Measurements from ENCODE around the gene CADPS.

DNA sequence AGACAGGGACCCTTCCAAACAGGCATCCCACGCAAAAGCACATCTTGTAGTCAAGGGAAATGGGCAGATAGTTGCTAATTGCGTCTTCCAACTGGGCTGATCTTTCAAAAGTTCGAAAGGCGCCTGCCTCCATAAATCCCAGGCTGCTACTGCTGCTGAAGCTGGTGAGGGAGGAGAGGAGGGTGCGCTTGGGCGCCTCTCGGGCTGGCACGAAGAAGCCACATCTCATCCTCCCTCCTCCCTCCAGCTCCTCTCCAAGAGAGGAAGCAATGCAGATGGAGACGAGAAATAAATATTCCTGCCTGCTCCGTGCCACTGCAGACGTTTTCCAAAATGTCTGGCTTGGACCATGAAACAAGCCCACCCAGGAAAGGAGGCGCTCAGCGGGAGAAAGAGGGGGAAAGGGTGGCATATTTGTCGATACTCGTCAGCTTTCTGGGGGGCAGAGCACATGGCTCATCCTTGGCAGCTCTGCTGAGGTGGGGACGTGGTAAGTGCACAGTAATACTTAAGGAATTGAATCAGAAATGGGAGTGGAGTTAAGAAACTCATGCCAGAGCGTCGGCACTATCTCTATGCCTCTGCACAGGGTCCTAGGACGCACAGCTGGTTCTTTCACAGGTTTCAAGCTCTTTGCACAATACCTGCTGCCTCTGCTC lies 413.0 kb downstream of the CADPS start:
- TF ChIP-seq TCFL5 (CRISPR knock-in tag; conservative IDR thresholded peaks at IDR 0.05) (no peak), ZNF175 (CRISPR knock-in tag; IDR thresholded peaks at IDR 0.05; ENCODE audit: low read depth) (no peak), PURB (CRISPR knock-in tag; IDR thresholded peaks at IDR 0.05; ENCODE audit: low read depth) (no peak), KLF6 (CRISPR knock-in tag; IDR thresholded peaks at IDR 0.05; ENCODE audit: borderline replicate concordance) (no peak), ZZZ3 (IDR thresholded peaks at IDR 0.05) (no peak), SIN3A (IDR thresholded peaks at IDR 0.05; ENCODE audit: borderline replicate concordance in 2 of 2, control insufficient read depth in 1 of 2, low read depth in 2 of 2, low read length in 2 of 2) (no peak), SP2 (IDR thresholded peaks at IDR 0.05; ENCODE audit: extremely low read depth, low read depth, low read length, poor library complexity, severe bottlenecking) (no peak), TBP (optimal IDR thresholded peaks at IDR 0.05; ENCODE audit: low read depth, low read length) (no peak), POLR2AphosphoS5 (IDR thresholded peaks at IDR 0.05; ENCODE audit: control insufficient read depth, insufficient read depth, low read depth, low read length) (no peak), MECOM (CRISPR knock-in tag; IDR thresholded peaks at IDR 0.05) (no peak)
- TF ChIP-seq, protein P1, sequence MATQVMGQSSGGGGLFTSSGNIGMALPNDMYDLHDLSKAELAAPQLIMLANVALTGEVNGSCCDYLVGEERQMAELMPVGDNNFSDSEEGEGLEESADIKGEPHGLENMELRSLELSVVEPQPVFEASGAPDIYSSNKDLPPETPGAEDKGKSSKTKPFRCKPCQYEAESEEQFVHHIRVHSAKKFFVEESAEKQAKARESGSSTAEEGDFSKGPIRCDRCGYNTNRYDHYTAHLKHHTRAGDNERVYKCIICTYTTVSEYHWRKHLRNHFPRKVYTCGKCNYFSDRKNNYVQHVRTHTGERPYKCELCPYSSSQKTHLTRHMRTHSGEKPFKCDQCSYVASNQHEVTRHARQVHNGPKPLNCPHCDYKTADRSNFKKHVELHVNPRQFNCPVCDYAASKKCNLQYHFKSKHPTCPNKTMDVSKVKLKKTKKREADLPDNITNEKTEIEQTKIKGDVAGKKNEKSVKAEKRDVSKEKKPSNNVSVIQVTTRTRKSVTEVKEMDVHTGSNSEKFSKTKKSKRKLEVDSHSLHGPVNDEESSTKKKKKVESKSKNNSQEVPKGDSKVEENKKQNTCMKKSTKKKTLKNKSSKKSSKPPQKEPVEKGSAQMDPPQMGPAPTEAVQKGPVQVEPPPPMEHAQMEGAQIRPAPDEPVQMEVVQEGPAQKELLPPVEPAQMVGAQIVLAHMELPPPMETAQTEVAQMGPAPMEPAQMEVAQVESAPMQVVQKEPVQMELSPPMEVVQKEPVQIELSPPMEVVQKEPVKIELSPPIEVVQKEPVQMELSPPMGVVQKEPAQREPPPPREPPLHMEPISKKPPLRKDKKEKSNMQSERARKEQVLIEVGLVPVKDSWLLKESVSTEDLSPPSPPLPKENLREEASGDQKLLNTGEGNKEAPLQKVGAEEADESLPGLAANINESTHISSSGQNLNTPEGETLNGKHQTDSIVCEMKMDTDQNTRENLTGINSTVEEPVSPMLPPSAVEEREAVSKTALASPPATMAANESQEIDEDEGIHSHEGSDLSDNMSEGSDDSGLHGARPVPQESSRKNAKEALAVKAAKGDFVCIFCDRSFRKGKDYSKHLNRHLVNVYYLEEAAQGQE (IDR thresholded peaks at IDR 0.05; ENCODE audit: borderline replicate concordance): no peak
- TF ChIP-seq, protein P1 (CRISPR knock-in tag; IDR thresholded peaks at IDR 0.05; ENCODE audit: low read depth): no peak
- TF ChIP-seq, protein P2, sequence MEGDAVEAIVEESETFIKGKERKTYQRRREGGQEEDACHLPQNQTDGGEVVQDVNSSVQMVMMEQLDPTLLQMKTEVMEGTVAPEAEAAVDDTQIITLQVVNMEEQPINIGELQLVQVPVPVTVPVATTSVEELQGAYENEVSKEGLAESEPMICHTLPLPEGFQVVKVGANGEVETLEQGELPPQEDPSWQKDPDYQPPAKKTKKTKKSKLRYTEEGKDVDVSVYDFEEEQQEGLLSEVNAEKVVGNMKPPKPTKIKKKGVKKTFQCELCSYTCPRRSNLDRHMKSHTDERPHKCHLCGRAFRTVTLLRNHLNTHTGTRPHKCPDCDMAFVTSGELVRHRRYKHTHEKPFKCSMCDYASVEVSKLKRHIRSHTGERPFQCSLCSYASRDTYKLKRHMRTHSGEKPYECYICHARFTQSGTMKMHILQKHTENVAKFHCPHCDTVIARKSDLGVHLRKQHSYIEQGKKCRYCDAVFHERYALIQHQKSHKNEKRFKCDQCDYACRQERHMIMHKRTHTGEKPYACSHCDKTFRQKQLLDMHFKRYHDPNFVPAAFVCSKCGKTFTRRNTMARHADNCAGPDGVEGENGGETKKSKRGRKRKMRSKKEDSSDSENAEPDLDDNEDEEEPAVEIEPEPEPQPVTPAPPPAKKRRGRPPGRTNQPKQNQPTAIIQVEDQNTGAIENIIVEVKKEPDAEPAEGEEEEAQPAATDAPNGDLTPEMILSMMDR (IDR thresholded peaks at IDR 0.05 in 2 of 3, conservative IDR thresholded peaks at IDR 0.05 in 1 of 3; ENCODE audit: insufficient read depth in 2 of 3, low read depth in 1 of 3, low read length in 3 of 3): no peak
- TF ChIP-seq, protein P3, sequence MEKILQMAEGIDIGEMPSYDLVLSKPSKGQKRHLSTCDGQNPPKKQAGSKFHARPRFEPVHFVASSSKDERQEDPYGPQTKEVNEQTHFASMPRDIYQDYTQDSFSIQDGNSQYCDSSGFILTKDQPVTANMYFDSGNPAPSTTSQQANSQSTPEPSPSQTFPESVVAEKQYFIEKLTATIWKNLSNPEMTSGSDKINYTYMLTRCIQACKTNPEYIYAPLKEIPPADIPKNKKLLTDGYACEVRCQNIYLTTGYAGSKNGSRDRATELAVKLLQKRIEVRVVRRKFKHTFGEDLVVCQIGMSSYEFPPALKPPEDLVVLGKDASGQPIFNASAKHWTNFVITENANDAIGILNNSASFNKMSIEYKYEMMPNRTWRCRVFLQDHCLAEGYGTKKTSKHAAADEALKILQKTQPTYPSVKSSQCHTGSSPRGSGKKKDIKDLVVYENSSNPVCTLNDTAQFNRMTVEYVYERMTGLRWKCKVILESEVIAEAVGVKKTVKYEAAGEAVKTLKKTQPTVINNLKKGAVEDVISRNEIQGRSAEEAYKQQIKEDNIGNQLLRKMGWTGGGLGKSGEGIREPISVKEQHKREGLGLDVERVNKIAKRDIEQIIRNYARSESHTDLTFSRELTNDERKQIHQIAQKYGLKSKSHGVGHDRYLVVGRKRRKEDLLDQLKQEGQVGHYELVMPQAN (IDR thresholded peaks at IDR 0.05; ENCODE audit: borderline replicate concordance): no peak
- TF ChIP-seq, protein P4, sequence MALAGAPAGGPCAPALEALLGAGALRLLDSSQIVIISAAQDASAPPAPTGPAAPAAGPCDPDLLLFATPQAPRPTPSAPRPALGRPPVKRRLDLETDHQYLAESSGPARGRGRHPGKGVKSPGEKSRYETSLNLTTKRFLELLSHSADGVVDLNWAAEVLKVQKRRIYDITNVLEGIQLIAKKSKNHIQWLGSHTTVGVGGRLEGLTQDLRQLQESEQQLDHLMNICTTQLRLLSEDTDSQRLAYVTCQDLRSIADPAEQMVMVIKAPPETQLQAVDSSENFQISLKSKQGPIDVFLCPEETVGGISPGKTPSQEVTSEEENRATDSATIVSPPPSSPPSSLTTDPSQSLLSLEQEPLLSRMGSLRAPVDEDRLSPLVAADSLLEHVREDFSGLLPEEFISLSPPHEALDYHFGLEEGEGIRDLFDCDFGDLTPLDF (CRISPR knock-in tag; IDR thresholded peaks at IDR 0.05): no peak

Data from K562 (cell line).